ENCODE measurements around the gene STON2. TPM values are rescaled to one million over a fixed set of nuclear protein-coding genes. Genes with fewer than 3 reads are reported as not detected.
A peak's percentile ranks its signal among the peaks of the same experiment; 100 is the strongest.

STON2 gene
- total and polyA plus RNA-seq, 2 donors from 2014 or later = 14.8 to 86.6 TPM

GRCh38 chr14:81326451-81326850, 73.7 kb downstream of the STON2 start:
- TF ChIP-seq CTCF (IDR thresholded peaks at IDR 0.05; ENCODE audit: borderline replicate concordance, extremely low read depth, insufficient read depth) = no peak
- no peak for DNase-seq
- Histone ChIP-seq H3K27me3 (ENCODE audit: control insufficient read depth, insufficient read depth, low read length) (no peaks in the 10 kb centered on the region), H3K9ac (ENCODE audit: low read length in 3 of 3) (no peak overlapping the region), H3K36me3 (ENCODE audit: control insufficient read depth in 2 of 3, insufficient read depth in 3 of 3, low read length in 3 of 3) (no peaks in the 10 kb centered on the region), H3K27ac (ENCODE audit: low read depth in 2 of 2, low read length in 2 of 2) (no peak overlapping the region), H3K4me3 (ENCODE audit: low read length in 3 of 3) (no peak overlapping the region), H3K9me3 (ENCODE audit: control insufficient read depth in 2 of 3, insufficient read depth in 1 of 3, low read length in 3 of 3) (no peaks in the 10 kb centered on the region), H3K4me1 (ENCODE audit: control insufficient read depth in 2 of 3, insufficient read depth in 2 of 3, low read depth in 1 of 3, low read length in 3 of 3) (peaks cover 2 to 15% (median 10%) of the 10 kb centered on the region in 3 donors)
- intact Hi-C loops (cut with DNase I) = no loop called here
- FAIRE-seq = no peak

DNA sequence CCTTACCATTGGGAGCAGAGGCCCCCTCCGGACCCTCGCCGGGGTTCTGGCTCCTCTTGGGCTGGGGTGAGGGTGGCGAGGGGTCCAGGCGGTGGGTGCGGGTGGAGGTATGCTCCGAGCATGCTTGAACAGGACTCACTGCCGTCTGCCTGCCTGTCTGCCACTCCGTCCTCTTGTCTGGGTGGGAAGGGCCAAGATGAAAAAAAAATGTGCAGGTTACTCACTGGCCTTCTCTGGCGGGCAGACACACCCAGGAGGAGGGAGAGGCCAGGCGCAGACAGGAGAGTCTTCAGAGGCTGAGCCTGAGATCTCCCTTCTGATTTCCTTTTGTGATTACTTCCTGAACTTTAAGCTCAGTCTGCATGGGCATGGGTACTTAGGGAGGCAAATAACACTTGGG, 76.1 kb downstream of the STON2 start:
- H3K9ac ChIP-seq (ENCODE audit: low read length in 3 of 3) = peak overlapping the region in 2 of 3 donors; percentile 14 to 65
- H3K9me3 ChIP-seq (ENCODE audit: control insufficient read depth in 2 of 3, insufficient read depth in 1 of 3, low read length in 3 of 3) = no peaks in the 10 kb centered on the region
- peak overlapping the region; percentile 16 to 65 (median 45) for H3K4me3 ChIP-seq (ENCODE audit: low read length in 3 of 3)
- no peak for TF ChIP-seq CTCF (IDR thresholded peaks at IDR 0.05; ENCODE audit: borderline replicate concordance, extremely low read depth, insufficient read depth)
- H3K36me3 ChIP-seq (ENCODE audit: control insufficient read depth in 2 of 3, insufficient read depth in 3 of 3, low read length in 3 of 3) = no peaks in the 10 kb centered on the region
- FAIRE-seq (peak; percentile 49), DNase-seq (peak; percentile 68 to 84 (median 76))
- peak overlapping the region in 1 of 2 donors; percentile 52 for H3K27ac ChIP-seq (ENCODE audit: low read depth in 2 of 2, low read length in 2 of 2)
- intact Hi-C loops (cut with DNase I) = no loop called here
- H3K4me1 ChIP-seq (ENCODE audit: control insufficient read depth in 2 of 3, insufficient read depth in 2 of 3, low read depth in 1 of 3, low read length in 3 of 3) = peaks cover 0 to 7% (median 2%) of the 10 kb centered on the region in 3 donors
- H3K27me3 ChIP-seq (ENCODE audit: control insufficient read depth, insufficient read depth, low read length) = no peaks in the 10 kb centered on the region

DNA sequence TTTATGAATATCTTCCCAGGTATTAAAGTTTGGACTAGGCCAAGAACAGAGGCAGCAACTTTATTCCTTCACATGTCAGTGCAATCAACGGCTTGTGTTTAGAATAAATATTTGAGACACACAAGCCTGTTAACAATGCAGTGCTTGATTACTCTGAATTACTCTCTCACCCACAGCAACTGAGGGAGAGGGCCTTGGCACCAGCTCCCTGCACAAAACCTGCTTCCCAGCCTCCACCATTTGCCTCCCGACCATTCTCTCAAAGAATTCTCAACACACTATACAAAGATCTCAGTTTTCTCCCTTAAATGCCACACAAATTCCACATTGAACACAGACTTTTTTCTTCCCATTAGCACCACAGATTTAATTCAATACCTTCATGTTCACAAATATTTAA, 77.0 kb downstream of the STON2 start:
- Histone ChIP-seq H3K27ac (ENCODE audit: low read depth in 2 of 2, low read length in 2 of 2) (no peak overlapping the region), H3K4me1 (ENCODE audit: control insufficient read depth in 2 of 3, insufficient read depth in 2 of 3, low read depth in 1 of 3, low read length in 3 of 3) (peaks cover 0 to 7% (median 2%) of the 10 kb centered on the region in 3 donors), H3K9ac (ENCODE audit: low read length in 3 of 3) (peak overlapping the region in 2 of 3 donors; percentile 14 to 65), H3K36me3 (ENCODE audit: control insufficient read depth in 2 of 3, insufficient read depth in 3 of 3, low read length in 3 of 3) (no peaks in the 10 kb centered on the region), H3K27me3 (ENCODE audit: control insufficient read depth, insufficient read depth, low read length) (no peaks in the 10 kb centered on the region), H3K9me3 (ENCODE audit: control insufficient read depth in 2 of 3, insufficient read depth in 1 of 3, low read length in 3 of 3) (no peaks in the 10 kb centered on the region), H3K4me3 (ENCODE audit: low read length in 3 of 3) (peak overlapping the region; percentile 37 to 65 (median 45))
- TF ChIP-seq CTCF (IDR thresholded peaks at IDR 0.05; ENCODE audit: borderline replicate concordance, extremely low read depth, insufficient read depth) = no peak
- FAIRE-seq = no peak
- intact Hi-C loops (cut with DNase I) = no loop called here
- DNase-seq = no peak

DNA sequence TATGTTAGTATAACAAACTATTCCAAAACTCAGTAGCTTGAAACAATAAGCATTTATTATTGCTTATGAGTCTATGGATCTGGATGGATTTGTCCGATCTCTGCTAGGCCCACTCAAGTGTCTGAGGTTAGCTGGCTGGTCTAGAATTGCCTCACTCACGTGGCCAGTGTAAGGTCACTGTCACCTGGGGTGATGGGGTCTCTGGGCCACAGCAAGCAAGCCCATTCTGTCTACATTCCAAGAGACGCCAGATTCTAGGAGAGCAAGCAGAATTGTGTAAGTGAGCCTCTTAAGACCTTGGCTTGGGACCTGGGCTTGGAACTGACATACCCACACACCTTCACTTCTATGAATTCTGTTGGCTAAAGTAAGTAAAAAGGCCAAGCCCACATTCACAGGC, 80.2 kb downstream of the STON2 start:
- Histone ChIP-seq H3K9me3 (ENCODE audit: control insufficient read depth in 2 of 3, insufficient read depth in 1 of 3, low read length in 3 of 3) (no peaks in the 10 kb centered on the region), H3K4me1 (ENCODE audit: control insufficient read depth in 2 of 3, insufficient read depth in 2 of 3, low read depth in 1 of 3, low read length in 3 of 3) (peaks cover 2 to 11% (median 10%) of the 10 kb centered on the region in 3 donors), H3K27me3 (ENCODE audit: control insufficient read depth, insufficient read depth, low read length) (no peaks in the 10 kb centered on the region), H3K27ac (ENCODE audit: low read depth in 2 of 2, low read length in 2 of 2) (no peak overlapping the region), H3K4me3 (ENCODE audit: low read length in 3 of 3) (no peak overlapping the region), H3K36me3 (ENCODE audit: control insufficient read depth in 2 of 3, insufficient read depth in 3 of 3, low read length in 3 of 3) (no peaks in the 10 kb centered on the region), H3K9ac (ENCODE audit: low read length in 3 of 3) (no peak overlapping the region)
- intact Hi-C loops (cut with DNase I) = no loop called here
- FAIRE-seq (no peak), DNase-seq (no peak)
- no peak for TF ChIP-seq CTCF (IDR thresholded peaks at IDR 0.05; ENCODE audit: borderline replicate concordance, extremely low read depth, insufficient read depth)

All from kidney (tissue), 14 donors.